AG09319 (cell line): Measurements from ENCODE around the gene PCGF5.

Experiments
- DNase-seq: peaks from one replicate; pipeline ENCODE4 v3.0.0-alpha.2; 2010; ENCODE audit warnings: low read depth; ENCODE audit errors: extremely low read depth
- CTCF ChIP-seq: IDR thresholded peaks from 2 replicates; pipeline ENCODE4 v1.5.1; 2011; ENCODE audit warnings: low read depth, mild to moderate bottlenecking, inconsistent platforms, low read length, moderate library complexity

The PCGF5 gene

GRCh38 chr10:91287276-91287675 is 66.8 kb downstream of the PCGF5 start:
- DNase-seq: no peak
- TF ChIP-seq CTCF: no peak

- no peak for TF ChIP-seq CTCF
- no peak for DNase-seq
Observed at GRCh38 chr10:91287912-91288311, 67.4 kb downstream of the PCGF5 start.

- TF ChIP-seq CTCF: no peak
- no peak for DNase-seq
Observed at GRCh38 chr10:91289305-91289704, 68.8 kb downstream of the PCGF5 start.

- TF ChIP-seq CTCF: no peak
Observed at GRCh38 chr10:91290607-91291006, 70.1 kb downstream of the PCGF5 start.

GRCh38 chr10:91294134-91294906 is 73.9 kb downstream of the PCGF5 start:
- TF ChIP-seq CTCF: no peak
- DNase-seq: no peak

More at GRCh38 chr10:91290607-91291006, 70.1 kb downstream of the PCGF5 start:
- no peak for DNase-seq

- no peak for DNase-seq
- no peak for TF ChIP-seq CTCF
Observed at GRCh38 chr10:91295346-91295745, 74.9 kb downstream of the PCGF5 start.

GRCh38 chr10:91296471-91296870 is 76.0 kb downstream of the PCGF5 start:
- TF ChIP-seq CTCF: peak; percentile 17
- no peak for DNase-seq
